Measurements from ENCODE around the gene TNPO2. TPM values are rescaled to one million over a fixed set of nuclear protein-coding genes. Genes with fewer than 3 reads are reported as not detected.

The TNPO2 gene
- total RNA-seq, 2 donors from 2014 or later: 106 to 113 TPM

DNA sequence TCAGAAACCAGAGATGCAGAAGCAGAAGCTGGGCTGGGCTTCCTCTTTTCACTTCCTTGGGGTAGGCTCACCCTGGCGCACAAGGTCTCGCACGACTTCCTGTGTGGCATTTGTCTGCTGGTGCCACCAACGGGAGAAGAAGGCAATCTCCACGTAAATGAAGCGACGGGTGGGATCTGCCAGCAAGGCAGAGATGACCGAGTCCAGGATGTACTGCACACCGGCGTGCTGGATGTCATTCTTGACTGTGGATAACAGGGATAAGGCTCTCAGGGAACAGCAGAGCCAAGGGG, 58.5 kb downstream of the TNPO2 start:
- no peaks in the 10 kb centered on the region for H3K27me3 ChIP-seq (ENCODE audit: control insufficient read depth, insufficient read depth, low read length, poor library complexity, severe bottlenecking)
- H3K4me3 ChIP-seq (ENCODE audit: low read length): no peak overlapping the region
- Mint-ChIP-seq H3K4me1 (peaks cover 19% of the 10 kb centered on the region), H3K27ac (no peak overlapping the region), H3K36me3 (ENCODE audit: low read depth) (peaks cover 26% of the 10 kb centered on the region), H3K27me3 (ENCODE audit: insufficient read depth) (no peaks in the 10 kb centered on the region), H3K4me3 (peak overlapping the region; percentile 17), H3K9me3 (no peaks in the 10 kb centered on the region)
- H3K9me3 ChIP-seq (ENCODE audit: control insufficient read depth, low read length): no peaks in the 10 kb centered on the region
- 95 to 96% methylated on average over 10 of the region's 10 CpGs for WGBS, 2 experiments (ENCODE audit: insufficient coverage in 1 of 2, insufficient read length in 1 of 2)
- no peak for DNase-seq
- H3K9ac ChIP-seq (ENCODE audit: extremely low read depth, low read length, poor library complexity, severe bottlenecking): no peak overlapping the region
- peaks cover 33% of the 10 kb centered on the region for H3K36me3 ChIP-seq (ENCODE audit: control insufficient read depth, insufficient read depth, low read length)
- no peak overlapping the region for H3K27ac ChIP-seq (ENCODE audit: low read depth, low read length)
- TF ChIP-seq CTCF (conservative IDR thresholded peaks at IDR 0.05): no peak
- H3K4me1 ChIP-seq (ENCODE audit: control insufficient read depth, insufficient read depth, low read length): no peaks in the 10 kb centered on the region

DNA sequence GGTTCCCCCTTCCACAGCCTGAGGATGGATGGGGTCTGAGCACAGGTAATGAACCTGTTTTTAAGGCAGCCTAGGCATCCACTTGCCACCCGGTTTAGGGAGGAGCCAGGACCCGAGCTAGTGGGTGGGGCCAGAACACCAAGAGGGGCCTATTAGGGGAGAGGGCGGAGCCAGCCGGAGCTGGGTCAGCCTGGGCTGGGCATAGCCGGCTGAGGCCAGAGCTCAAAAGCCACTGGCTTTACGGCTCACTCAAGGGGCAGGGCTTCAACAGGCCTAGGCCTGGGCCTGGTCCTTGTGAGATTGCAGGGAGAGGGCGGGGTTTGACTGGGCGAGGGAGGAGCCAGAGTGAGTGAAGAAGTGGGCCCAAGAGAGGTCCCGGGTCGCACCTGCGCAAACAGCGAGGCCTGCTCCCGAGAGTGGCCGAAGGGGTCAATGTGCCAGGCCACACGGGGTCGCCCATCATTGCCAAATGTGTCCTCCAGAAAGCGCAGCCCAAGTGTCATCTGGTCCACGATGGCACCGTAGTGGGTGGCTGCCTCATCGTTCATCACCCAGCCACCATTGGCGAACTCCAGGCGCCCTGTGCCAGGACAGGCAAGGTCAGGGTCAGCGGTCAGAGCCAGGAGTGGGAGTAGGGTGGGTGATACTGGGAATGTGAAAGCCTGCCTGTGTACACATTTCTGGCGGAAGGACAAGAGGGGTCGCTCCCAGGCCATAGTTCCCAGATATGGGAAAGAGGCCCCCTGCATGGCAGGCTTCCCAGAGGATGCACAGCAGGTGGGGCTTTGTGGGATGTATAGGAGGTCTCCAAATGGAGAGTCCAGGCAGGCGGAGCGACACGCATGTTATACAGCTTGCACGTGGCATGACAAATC, 59.1 kb downstream of the TNPO2 start:
- Histone ChIP-seq H3K4me3 (ENCODE audit: low read length) (no peak overlapping the region), H3K9me3 (ENCODE audit: control insufficient read depth, low read length) (no peaks in the 10 kb centered on the region), H3K27me3 (ENCODE audit: control insufficient read depth, insufficient read depth, low read length, poor library complexity, severe bottlenecking) (no peaks in the 10 kb centered on the region), H3K27ac (ENCODE audit: low read depth, low read length) (no peak overlapping the region), H3K36me3 (ENCODE audit: control insufficient read depth, insufficient read depth, low read length) (peaks cover 33% of the 10 kb centered on the region), H3K9ac (ENCODE audit: extremely low read depth, low read length, poor library complexity, severe bottlenecking) (no peak overlapping the region), H3K4me1 (ENCODE audit: control insufficient read depth, insufficient read depth, low read length) (no peaks in the 10 kb centered on the region)
- 92 to 96% methylated on average over 21 to 29 of the region's 29 CpGs for WGBS, 2 experiments (ENCODE audit: insufficient coverage in 1 of 2, insufficient read length in 1 of 2)
- TF ChIP-seq CTCF (conservative IDR thresholded peaks at IDR 0.05): no peak
- Mint-ChIP-seq H3K9me3 (no peaks in the 10 kb centered on the region), H3K27me3 (ENCODE audit: insufficient read depth) (no peaks in the 10 kb centered on the region), H3K36me3 (ENCODE audit: low read depth) (peaks cover 30% of the 10 kb centered on the region), H3K4me3 (peak overlapping the region; percentile 17), H3K27ac (no peak overlapping the region), H3K4me1 (peaks cover 17% of the 10 kb centered on the region)
- peak; percentile 92 for DNase-seq

DNA sequence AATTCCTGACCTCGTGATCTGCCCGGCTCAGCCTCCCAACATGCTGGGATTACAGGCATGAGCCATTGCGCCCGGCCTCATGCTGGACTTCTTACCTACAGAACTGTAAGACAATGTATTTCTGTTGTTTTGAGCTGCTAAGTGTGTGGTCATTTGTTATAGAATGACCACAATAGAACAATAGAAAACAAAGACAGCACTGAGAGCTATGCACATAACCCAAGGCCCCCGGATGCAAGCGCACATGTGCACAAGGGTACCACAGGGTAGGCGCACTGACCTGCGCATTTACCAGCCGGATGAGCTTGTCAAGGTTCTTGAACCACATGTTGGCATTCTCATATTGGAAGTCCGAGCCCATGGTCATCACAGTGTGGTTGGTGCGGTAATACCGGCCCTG, 62.8 kb downstream of the TNPO2 start:
- TF ChIP-seq CTCF (conservative IDR thresholded peaks at IDR 0.05): no peak
- Histone ChIP-seq H3K9me3 (ENCODE audit: control insufficient read depth, low read length) (no peaks in the 10 kb centered on the region), H3K27me3 (ENCODE audit: control insufficient read depth, insufficient read depth, low read length, poor library complexity, severe bottlenecking) (no peaks in the 10 kb centered on the region), H3K27ac (ENCODE audit: low read depth, low read length) (no peak overlapping the region), H3K4me1 (ENCODE audit: control insufficient read depth, insufficient read depth, low read length) (no peaks in the 10 kb centered on the region), H3K4me3 (ENCODE audit: low read length) (no peak overlapping the region), H3K36me3 (ENCODE audit: control insufficient read depth, insufficient read depth, low read length) (peaks cover 60% of the 10 kb centered on the region), H3K9ac (ENCODE audit: extremely low read depth, low read length, poor library complexity, severe bottlenecking) (no peak overlapping the region)
- H3K4me1 Mint-ChIP-seq: peaks cover 3% of the 10 kb centered on the region
- no peak overlapping the region for H3K4me3 Mint-ChIP-seq
- H3K36me3 Mint-ChIP-seq (ENCODE audit: low read depth): peaks cover 55% of the 10 kb centered on the region
- no peak overlapping the region for H3K27ac Mint-ChIP-seq
- no peak for DNase-seq
- 91 to 93% methylated on average over 5 to 12 of the region's 12 CpGs for WGBS, 2 experiments (ENCODE audit: insufficient coverage in 1 of 2, insufficient read length in 1 of 2)
- no peaks in the 10 kb centered on the region for H3K9me3 Mint-ChIP-seq
- no peaks in the 10 kb centered on the region for H3K27me3 Mint-ChIP-seq (ENCODE audit: insufficient read depth)

All from endodermal cell (in vitro differentiated cells).